HCT116 (cell line): ENCODE data around the gene C1orf94. TPM values are rescaled to one million over a fixed set of nuclear protein-coding genes. Genes with fewer than 3 reads are reported as not detected.

Source experiments
- ATAC-seq: fragments of 200-7000 bp; cut with Tn5 transposase; 2 replicates; pipeline ENCODE4 v1.9.1; 2020; ENCODE audit warnings: mild to moderate bottlenecking, moderate library complexity
- BruUV-seq: library from RNA; stranded (reverse); fragments of 400-500 nt; replicated peaks from 2 replicates; lab custom pipeline; 2021; lab: Mats Ljungman, UMichigan
- CTCF ChIA-PET: fragments of 300-600 bp; sonication (Branson Sonifier 250); formaldehyde crosslinking; loops from one replicate; lab custom pipeline; 2021; ENCODE audit warnings: antibody characterized with exemption; lab: Charles Lee
- POLR2A ChIA-PET: fragments of 300-600, 350-600 bp; sonication (Branson Sonifier 250); formaldehyde crosslinking; loops from one replicate; lab custom pipeline; 2021; ENCODE audit warnings: antibody characterized with exemption; lab: Charles Lee
- RAD21 ChIA-PET, 2 experiments: fragments of 300-600 bp; sonication (Branson Sonifier 250); formaldehyde crosslinking; loops; one replicate each; lab custom pipeline; 2023; ENCODE audit warnings: low total read pairs in 2 of 2; ENCODE audit not compliant: uncharacterized antibody in 2 of 2, unreplicated experiment in 2 of 2, low non-redundant PET in 1 of 2; lab: Charles Lee
- DNase-seq: peaks from one replicate; pipeline ENCODE4 v3.0.0-alpha.2; 2010; ENCODE audit warnings: low read depth, low spot score
- H2AFZ ChIP-seq: fragments of 200-600 bp; shearing (Covaris generic), sonication (generic); 2 replicates; pipeline ENCODE4 v1.6.1; 2017; ENCODE audit warnings: low read depth, mixed run types, mixed read lengths, antibody characterized with exemption, low read length; ENCODE audit not compliant: poor library complexity, severe bottlenecking
- H3K27ac ChIP-seq: 2 replicates; pipeline ENCODE4 v1.5.1; 2012; ENCODE audit warnings: low read depth, low read length
- H3K27me3 ChIP-seq: fragments of 200-600 bp; sonication (generic); 2 replicates; pipeline ENCODE4 v1.6.1; 2016; ENCODE audit warnings: mixed run types, low read length, mixed read lengths; ENCODE audit not compliant: insufficient read depth
- H3K36me3 ChIP-seq, 2 experiments: fragments of 200-500 bp in 1 of 2; fragments of 200-600 bp in 1 of 2; sonication (Bioruptor generic) in 1 of 2; sonication (generic) in 1 of 2; 2 replicates each; pipeline versions ENCODE4 v1.5.1 to v1.6.1; 2014 to 2016; ENCODE audit warnings: low read length in 2 of 2, inconsistent platforms in 1 of 2, mixed read lengths in 1 of 2, mixed run types in 1 of 2; ENCODE audit not compliant: insufficient read depth in 2 of 2, control insufficient read depth in 1 of 2
- H3K4me1 ChIP-seq, 2 experiments: fragments of 200-600 bp in 1 of 2; sonication (generic) in 1 of 2; 2 replicates each; pipeline versions ENCODE4 v1.5.1 to v1.6.1; 2012 to 2017; ENCODE audit warnings: low read length in 2 of 2, inconsistent platforms in 1 of 2, mild to moderate bottlenecking in 1 of 2, mixed read lengths in 1 of 2, mixed run types in 1 of 2, moderate library complexity in 1 of 2; ENCODE audit not compliant: insufficient read depth in 2 of 2, control insufficient read depth in 1 of 2
- H3K4me2 ChIP-seq: fragments of 200-600 bp; sonication (generic); 2 replicates; pipeline ENCODE4 v1.6.1; 2017; ENCODE audit warnings: mixed run types, low read length, mixed read lengths
- H3K4me3 ChIP-seq, 2 experiments: fragments of 200-600 bp in 1 of 2; sonication (generic) in 1 of 2; replicated peaks in 1 of 2; 2 replicates each; pipeline ENCODE4 v1.5.1; 2011 to 2016; ENCODE audit warnings: low read length in 2 of 2, control low read depth in 1 of 2, low read depth in 1 of 2, mild to moderate bottlenecking in 1 of 2, mixed read lengths in 1 of 2, mixed run types in 1 of 2
- H3K79me2 ChIP-seq: fragments of 200-600 bp; sonication (generic); 2 replicates; pipeline ENCODE4 v1.6.1; 2017; ENCODE audit warnings: mild to moderate bottlenecking, mixed run types, low read length, moderate library complexity, mixed read lengths; ENCODE audit not compliant: insufficient read depth
- H3K9ac ChIP-seq: fragments of 200-600 bp; sonication (generic); 2 replicates; pipeline ENCODE4 v1.6.1; 2016; ENCODE audit warnings: low read length, mixed read lengths
- H3K9me2 ChIP-seq: fragments of 200-600 bp; sonication (generic), shearing (Covaris generic); 2 replicates; pipeline ENCODE4 v1.6.1; 2017; ENCODE audit warnings: mixed run types, mild to moderate bottlenecking, moderate library complexity; ENCODE audit not compliant: insufficient read depth
- H3K9me3 ChIP-seq, 2 experiments: fragments of 200-500 bp in 1 of 2; fragments of 200-600 bp in 1 of 2; sonication (Bioruptor generic) in 1 of 2; sonication (generic) in 1 of 2; 2 replicates each; pipeline ENCODE4 v1.6.1; 2014 to 2017; ENCODE audit warnings: low read length in 2 of 2, mixed read lengths in 2 of 2, inconsistent platforms in 1 of 2, low read depth in 1 of 2, mild to moderate bottlenecking in 1 of 2, mixed run types in 1 of 2, moderate library complexity in 1 of 2; ENCODE audit not compliant: control insufficient read depth in 1 of 2, insufficient read depth in 1 of 2
- H4K20me1 ChIP-seq: fragments of 200-600 bp; sonication (generic), shearing (Covaris generic); 2 replicates; pipeline ENCODE4 v1.6.1; 2017; ENCODE audit warnings: mixed run types, mild to moderate bottlenecking, moderate library complexity; ENCODE audit not compliant: insufficient read depth
- CEBPB ChIP-seq: IDR thresholded peaks from 2 replicates; pipeline ENCODE4 v1.6.1; 2012; ENCODE audit warnings: low read depth
- CTCF ChIP-seq, 3 experiments: fragments of 200-600 bp in 1 of 3; sonication (generic) in 1 of 3; IDR thresholded peaks in 2 of 3; conservative IDR thresholded peaks in 1 of 3; 2 replicates each; pipeline ENCODE4 v1.5.1; 2012 to 2017; ENCODE audit warnings: low read depth in 2 of 3, low read length in 2 of 3, antibody characterized with exemption in 1 of 3, borderline replicate concordance in 1 of 3, control low read depth in 1 of 3, mild to moderate bottlenecking in 1 of 3, mixed read lengths in 1 of 3, mixed run types in 1 of 3, moderate library complexity in 1 of 3; ENCODE audit not compliant: insufficient read depth in 1 of 3
- EGR1 ChIP-seq: IDR thresholded peaks from 2 replicates; pipeline ENCODE4 v1.6.1; 2012; ENCODE audit warnings: low read depth
- ELF1 ChIP-seq: IDR thresholded peaks from 2 replicates; pipeline ENCODE4 v1.6.1; 2012; ENCODE audit warnings: low read depth, borderline replicate concordance
- EZH2 ChIP-seq: fragments of 200-600 bp; sonication (generic); IDR thresholded peaks from 2 replicates; pipeline ENCODE4 v1.6.1; 2017; ENCODE audit warnings: antibody characterized with exemption, mixed run types
- EZH2phosphoT487 ChIP-seq: fragments of 200-600 bp; IDR thresholded peaks from 2 replicates; pipeline ENCODE4 v1.6.1; 2018; ENCODE audit warnings: antibody characterized with exemption, borderline replicate concordance
- FOSL1 ChIP-seq: IDR thresholded peaks from 2 replicates; pipeline ENCODE4 v1.6.1; 2012; ENCODE audit warnings: low read depth
- POLR2A ChIP-seq: IDR thresholded peaks from 2 replicates; pipeline ENCODE4 v1.7.0; 2011; ENCODE audit warnings: borderline replicate concordance; ENCODE audit not compliant: insufficient read depth, insufficient read length; ENCODE audit errors: extremely low read depth
- POLR2AphosphoS5 ChIP-seq: IDR thresholded peaks from 2 replicates; pipeline ENCODE4 v1.6.1; 2011; ENCODE audit warnings: mild to moderate bottlenecking, low read depth, low read length, moderate library complexity
- RAD21 ChIP-seq: IDR thresholded peaks from 2 replicates; pipeline ENCODE4 v1.6.1; 2012; ENCODE audit warnings: low read depth, mild to moderate bottlenecking
- SRF ChIP-seq: IDR thresholded peaks from 2 replicates; pipeline ENCODE4 v1.6.1; 2012; ENCODE audit warnings: low read depth
- YY1 ChIP-seq: IDR thresholded peaks from 2 replicates; pipeline ENCODE4 v1.6.1; 2011; ENCODE audit warnings: low read length, low read depth, moderate library complexity, mild to moderate bottlenecking; ENCODE audit not compliant: insufficient replicate concordance; ENCODE audit errors: extremely low read depth
- ZFX ChIP-seq: fragments of 450-650 bp; IDR thresholded peaks from 2 replicates; pipeline ENCODE4 v1.6.1; 2017
- ZNF274 ChIP-seq: fragments of 200-500 bp; sonication (Bioruptor generic); IDR thresholded peaks from 2 replicates; pipeline ENCODE4 v1.6.1; 2014; ENCODE audit warnings: mild to moderate bottlenecking, low read depth, low read length, inconsistent platforms
- intact Hi-C: fragments of 100-400 bp; cut with micrococcal nuclease; formaldehyde crosslinking; loops from 2 replicates; pipeline ENCODE4 v1.10.0; 2022
- total RNA-seq: library from RNA; stranded (reverse); gene quantifications from one replicate; pipeline ENCODE4 v1.2.1, GENCODE V29; 2021; ENCODE audit not compliant: unreplicated experiment
- TF ChIP-seq, protein P1 (sequence below): IDR thresholded peaks from 2 replicates; pipeline ENCODE4 v1.6.1; 2011; ENCODE audit warnings: mild to moderate bottlenecking, low read length, moderate library complexity; ENCODE audit not compliant: insufficient replicate concordance; ENCODE audit errors: extremely low read depth
- TF ChIP-seq, protein P2 (sequence below): IDR thresholded peaks from 2 replicates; pipeline ENCODE4 v1.6.1; 2012
- TF ChIP-seq, protein P3 (sequence below): IDR thresholded peaks from 2 replicates; pipeline ENCODE4 v1.6.1; 2012; ENCODE audit warnings: low read depth

C1orf94 gene
- total RNA-seq, 1 experiment from 2014 or later, result not detected

DNA sequence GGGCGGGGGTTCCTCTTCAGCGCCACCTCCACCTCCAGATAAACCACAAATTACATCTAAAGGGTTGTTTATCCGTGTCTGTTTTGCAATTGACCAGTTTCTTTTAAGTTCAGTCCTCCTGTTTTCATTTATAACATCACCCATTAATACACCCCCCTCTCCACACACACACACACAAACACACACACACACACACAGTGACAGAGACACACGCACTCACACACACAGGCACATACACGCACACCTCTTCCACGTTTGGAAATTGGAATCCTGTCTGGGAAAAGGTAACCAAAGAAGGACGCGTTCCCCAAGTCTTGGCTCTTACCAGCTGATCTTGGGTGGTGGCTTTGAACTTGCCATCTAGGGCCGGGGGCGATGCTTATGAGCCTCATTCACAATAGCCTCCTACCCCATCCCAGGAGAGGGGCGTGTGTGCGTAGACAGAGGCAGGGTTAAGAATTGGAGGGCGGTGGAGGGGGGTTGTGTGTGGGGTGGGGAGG is 11.2 kb upstream of the C1orf94 start:
- H3K36me3 ChIP-seq, result no peaks in the 10 kb centered on the region
- no peak overlapping the region for H3K4me2 ChIP-seq
- intact Hi-C loops, result no loop called here
- BruUV-seq, result no TSS peak
- no peaks in the 10 kb centered on the region for H3K9me2 ChIP-seq
- H3K4me1 ChIP-seq, result peaks cover 0 to 4% of the 10 kb centered on the region in 2 experiments; a peak in 1 of 4 replicates
- no peaks in the 10 kb centered on the region for H4K20me1 ChIP-seq
- H2AFZ ChIP-seq, result no peak overlapping the region
- no peaks in the 10 kb centered on the region for H3K9me3 ChIP-seq
- no peak overlapping the region for H3K9ac ChIP-seq
- no peak overlapping the region for H3K4me3 ChIP-seq
- CTCF ChIA-PET, result interaction anchor here (0.8 kb wide), 1 partner anchor 430 kb away, joined by 3 read pairs; no protein-coding TSS in a partner anchor
- RAD21 ChIA-PET, result no interaction called here
- DNase-seq (no peak), ATAC-seq (no peak)
- POLR2A ChIA-PET, result no interaction called here
- peaks cover 25% of the 10 kb centered on the region for H3K27me3 ChIP-seq
- no peak for TF ChIP-seq FOSL1
- TF ChIP-seq, protein P1, sequence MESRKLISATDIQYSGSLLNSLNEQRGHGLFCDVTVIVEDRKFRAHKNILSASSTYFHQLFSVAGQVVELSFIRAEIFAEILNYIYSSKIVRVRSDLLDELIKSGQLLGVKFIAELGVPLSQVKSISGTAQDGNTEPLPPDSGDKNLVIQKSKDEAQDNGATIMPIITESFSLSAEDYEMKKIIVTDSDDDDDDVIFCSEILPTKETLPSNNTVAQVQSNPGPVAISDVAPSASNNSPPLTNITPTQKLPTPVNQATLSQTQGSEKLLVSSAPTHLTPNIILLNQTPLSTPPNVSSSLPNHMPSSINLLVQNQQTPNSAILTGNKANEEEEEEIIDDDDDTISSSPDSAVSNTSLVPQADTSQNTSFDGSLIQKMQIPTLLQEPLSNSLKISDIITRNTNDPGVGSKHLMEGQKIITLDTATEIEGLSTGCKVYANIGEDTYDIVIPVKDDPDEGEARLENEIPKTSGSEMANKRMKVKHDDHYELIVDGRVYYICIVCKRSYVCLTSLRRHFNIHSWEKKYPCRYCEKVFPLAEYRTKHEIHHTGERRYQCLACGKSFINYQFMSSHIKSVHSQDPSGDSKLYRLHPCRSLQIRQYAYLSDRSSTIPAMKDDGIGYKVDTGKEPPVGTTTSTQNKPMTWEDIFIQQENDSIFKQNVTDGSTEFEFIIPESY, result no peak
- TF ChIP-seq EZH2phosphoT487, result no peak
- no peak for TF ChIP-seq EGR1
- no peak for TF ChIP-seq ELF1
- no peak for TF ChIP-seq ZNF274
- TF ChIP-seq, protein P2, sequence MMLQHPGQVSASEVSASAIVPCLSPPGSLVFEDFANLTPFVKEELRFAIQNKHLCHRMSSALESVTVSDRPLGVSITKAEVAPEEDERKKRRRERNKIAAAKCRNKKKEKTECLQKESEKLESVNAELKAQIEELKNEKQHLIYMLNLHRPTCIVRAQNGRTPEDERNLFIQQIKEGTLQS, result no peak
- no peak for TF ChIP-seq POLR2A
- no peak for TF ChIP-seq CEBPB
- no peak for TF ChIP-seq SRF
- no peak for TF ChIP-seq EZH2
- no peak for TF ChIP-seq YY1
- no peak for TF ChIP-seq CTCF (IDR thresholded peaks at IDR 0.05 in 2 of 3, conservative IDR thresholded peaks at IDR 0.05 in 1 of 3; ENCODE audit: borderline replicate concordance in 1 of 3, insufficient read depth in 1 of 3, low read depth in 2 of 3, low read length in 2 of 3)
- TF ChIP-seq RAD21, result no peak
- no peak for TF ChIP-seq ZFX
- TF ChIP-seq, protein P3, sequence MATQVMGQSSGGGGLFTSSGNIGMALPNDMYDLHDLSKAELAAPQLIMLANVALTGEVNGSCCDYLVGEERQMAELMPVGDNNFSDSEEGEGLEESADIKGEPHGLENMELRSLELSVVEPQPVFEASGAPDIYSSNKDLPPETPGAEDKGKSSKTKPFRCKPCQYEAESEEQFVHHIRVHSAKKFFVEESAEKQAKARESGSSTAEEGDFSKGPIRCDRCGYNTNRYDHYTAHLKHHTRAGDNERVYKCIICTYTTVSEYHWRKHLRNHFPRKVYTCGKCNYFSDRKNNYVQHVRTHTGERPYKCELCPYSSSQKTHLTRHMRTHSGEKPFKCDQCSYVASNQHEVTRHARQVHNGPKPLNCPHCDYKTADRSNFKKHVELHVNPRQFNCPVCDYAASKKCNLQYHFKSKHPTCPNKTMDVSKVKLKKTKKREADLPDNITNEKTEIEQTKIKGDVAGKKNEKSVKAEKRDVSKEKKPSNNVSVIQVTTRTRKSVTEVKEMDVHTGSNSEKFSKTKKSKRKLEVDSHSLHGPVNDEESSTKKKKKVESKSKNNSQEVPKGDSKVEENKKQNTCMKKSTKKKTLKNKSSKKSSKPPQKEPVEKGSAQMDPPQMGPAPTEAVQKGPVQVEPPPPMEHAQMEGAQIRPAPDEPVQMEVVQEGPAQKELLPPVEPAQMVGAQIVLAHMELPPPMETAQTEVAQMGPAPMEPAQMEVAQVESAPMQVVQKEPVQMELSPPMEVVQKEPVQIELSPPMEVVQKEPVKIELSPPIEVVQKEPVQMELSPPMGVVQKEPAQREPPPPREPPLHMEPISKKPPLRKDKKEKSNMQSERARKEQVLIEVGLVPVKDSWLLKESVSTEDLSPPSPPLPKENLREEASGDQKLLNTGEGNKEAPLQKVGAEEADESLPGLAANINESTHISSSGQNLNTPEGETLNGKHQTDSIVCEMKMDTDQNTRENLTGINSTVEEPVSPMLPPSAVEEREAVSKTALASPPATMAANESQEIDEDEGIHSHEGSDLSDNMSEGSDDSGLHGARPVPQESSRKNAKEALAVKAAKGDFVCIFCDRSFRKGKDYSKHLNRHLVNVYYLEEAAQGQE, result no peak
- no peak for TF ChIP-seq POLR2AphosphoS5
- no peak overlapping the region for H3K27ac ChIP-seq
- no peaks in the 10 kb centered on the region for H3K79me2 ChIP-seq
